Upper lobe of left lung (tissue), 6 donors: ENCODE results near the gene CETP. TPM values are rescaled to one million over a fixed set of nuclear protein-coding genes. Genes with fewer than 3 reads are reported as not detected.
"Not testable (repeated sequence)": the region's sequence is repeated elsewhere in the genome, so short reads cannot be mapped to it uniquely, and the experiment has no call there.

Experiments used
- ATAC-seq, 2 donors: fragments of 200-7000 bp; cut with Tn5 transposase; one replicate each; pipeline ENCODE4 v1.9.1; 2022; ENCODE audit warnings: mild to moderate bottlenecking in 2 of 2, moderate library complexity in 2 of 2; ENCODE audit not compliant: low FRiP score in 2 of 2
- DNase-seq, 2 donors: peaks; one replicate each; pipeline ENCODE4 v3.0.0-alpha.2; 2019 to 2020
- H3K27ac ChIP-seq, 4 donors: fragments of 200-600 bp; sonication (generic); one replicate each; pipeline ENCODE4 v1.5.1; 2016 to 2019
- H3K27me3 ChIP-seq, 4 donors: fragments of 200-600 bp; sonication (generic); one replicate each; pipeline ENCODE4 v1.5.1; 2017 to 2019
- H3K36me3 ChIP-seq, 4 donors: fragments of 200-600 bp; sonication (generic); one replicate each; pipeline ENCODE4 v1.5.1; 2016 to 2019
- H3K4me1 ChIP-seq, 4 donors: fragments of 200-600 bp; sonication (generic); one replicate each; pipeline ENCODE4 v1.5.1; 2018 to 2019
- H3K4me3 ChIP-seq, 4 donors: fragments of 200-600 bp; sonication (generic); one replicate each; pipeline ENCODE4 v1.5.1; 2017 to 2019; ENCODE audit warnings: mild to moderate bottlenecking in 2 of 4, moderate library complexity in 1 of 4
- H3K9me3 ChIP-seq, 4 donors: fragments of 200-600 bp; sonication (generic); one replicate each; pipeline ENCODE4 v1.5.1; 2018 to 2019
- CTCF ChIP-seq, 6 experiments: fragments of 450-650 bp in 4 of 6; fragments of 200-600 bp in 2 of 6; sonication (generic) in 2 of 6; IDR thresholded peaks; one replicate each; pipeline ENCODE4 v1.5.1; 2016 to 2019; ENCODE audit warnings: antibody characterized with exemption in 6 of 6
- EP300 ChIP-seq, 4 donors: sonication (generic); formaldehyde crosslinking; IDR thresholded peaks; one replicate each; pipeline ENCODE4 v1.5.1; 2017; ENCODE audit warnings: antibody characterized with exemption in 4 of 4, control low read depth in 2 of 4
- POLR2A ChIP-seq, 4 donors: fragments of 450-650 bp; IDR thresholded peaks; one replicate each; pipeline ENCODE4 v1.5.1; 2016 to 2017; ENCODE audit warnings: antibody characterized with exemption in 4 of 4, mild to moderate bottlenecking in 2 of 4
- POLR2AphosphoS5 ChIP-seq, 2 donors: sonication (generic); formaldehyde crosslinking; IDR thresholded peaks; one replicate each; pipeline ENCODE4 v1.5.1; 2017; ENCODE audit warnings: antibody characterized with exemption in 2 of 2
- WGBS, 2 donors: methylation state at CpG; one replicate each; pipeline ENCODE4 v1.1.5; 2017 to 2018; 5-methylcytosine and 5-hydroxymethylcytosine counted together
- total RNA-seq, 6 donors: library from RNA; depleted of rRNA in 4 of 6; stranded (reverse); fragments of >200 nt in 4 of 6; gene quantifications; one replicate each; pipeline versions ENCODE4 v1.1.0 to v1.2.1, GENCODE V29; 2016 to 2021
- donor health status: DM: no; HTN: no; CAD: no; lungs with moderate emphysema.
- donor health status: DM: no; HTN: yes; CAD: no; lungs with severe emphysema.

Gene CETP
- total RNA-seq, 6 donors from 2014 or later, result 0.29 to 1.5 (median 0.91) TPM; not detected in 1

GRCh38 chr16:57001026-57001679 lies 39.4 kb downstream of the CETP start:
- Histone ChIP-seq H3K27ac (peak overlapping the region; percentile 62 to 90 (median 74)), H3K4me1 (peaks cover 21 to 43% (median 26%) of the 10 kb centered on the region in 4 donors), H3K4me3 (no peak overlapping the region), H3K27me3 (no peaks in the 10 kb centered on the region), H3K36me3 (no peaks in the 10 kb centered on the region), H3K9me3 (no peaks in the 10 kb centered on the region)
- 72 to 73% methylated on average over 6 to 8 of the region's 8 CpGs for WGBS, 2 donors
- no peak for TF ChIP-seq POLR2A (IDR thresholded peaks at IDR 0.05)
- TF ChIP-seq EP300 (IDR thresholded peaks at IDR 0.05), result no peak
- TF ChIP-seq CTCF (IDR thresholded peaks at IDR 0.05), result no peak
- TF ChIP-seq POLR2AphosphoS5 (IDR thresholded peaks at IDR 0.05), result no peak
- ATAC-seq (no peak), DNase-seq (no peak)

GRCh38 chr16:57003439-57004386 lies 42.0 kb downstream of the CETP start:
- H3K4me1 ChIP-seq, result peaks cover 21 to 28% (median 26%) of the 10 kb centered on the region in 4 donors
- no peak for TF ChIP-seq CTCF (IDR thresholded peaks at IDR 0.05)
- no peak for TF ChIP-seq POLR2A (IDR thresholded peaks at IDR 0.05)
- no peak for TF ChIP-seq POLR2AphosphoS5 (IDR thresholded peaks at IDR 0.05)
- TF ChIP-seq EP300 (IDR thresholded peaks at IDR 0.05), result no peak

GRCh38 chr16:57004387-57005250 lies 42.9 kb downstream of the CETP start:
- Histone ChIP-seq H3K4me3 (no peak overlapping the region), H3K27ac (peak overlapping the region in 2 of 4 donors; percentile 0 to 35), H3K4me1 (peaks cover 13 to 18% (median 17%) of the 10 kb centered on the region in 4 donors), H3K9me3 (no peaks in the 10 kb centered on the region), H3K36me3 (no peaks in the 10 kb centered on the region), H3K27me3 (no peaks in the 10 kb centered on the region)
- no peak for TF ChIP-seq CTCF (IDR thresholded peaks at IDR 0.05)
- TF ChIP-seq EP300 (IDR thresholded peaks at IDR 0.05), result no peak
- no peak for TF ChIP-seq POLR2A (IDR thresholded peaks at IDR 0.05)
- no peak for TF ChIP-seq POLR2AphosphoS5 (IDR thresholded peaks at IDR 0.05)
- WGBS, 2 donors, result 78% methylated on average over 15 of the region's 15 CpGs
- no peak for ATAC-seq
- DNase-seq, result no peak

More at GRCh38 chr16:57003439-57004386, 42.0 kb downstream of the CETP start:
- ATAC-seq (no peak), DNase-seq (peak in 1 of 2 donors; percentile 20)
- Histone ChIP-seq H3K27me3 (no peaks in the 10 kb centered on the region), H3K4me3 (no peak overlapping the region), H3K9me3 (no peaks in the 10 kb centered on the region), H3K27ac (peak overlapping the region in 2 of 4 donors; percentile 35 to 44), H3K36me3 (no peaks in the 10 kb centered on the region)
- 80 to 81% methylated on average over 21 to 22 of the region's 22 CpGs for WGBS, 2 donors

GRCh38 chr16:57005597-57005996 lies 43.8 kb downstream of the CETP start:
- not testable (repeated sequence) for H3K9me3 ChIP-seq, H3K4me3 ChIP-seq, DNase-seq, H3K36me3 ChIP-seq, ATAC-seq, H3K27ac ChIP-seq, H3K4me1 ChIP-seq, H3K27me3 ChIP-seq
- WGBS, 2 donors, result 55 to 77% methylated on average over 2 of the region's 2 CpGs
